GM23248 (cell line): ENCODE data around the gene ORMDL3. TPM values are rescaled to one million over a fixed set of nuclear protein-coding genes. Genes with fewer than 3 reads are reported as not detected.

Experiments
- DNase-seq: peaks from one replicate; pipeline ENCODE4 v3.0.0-alpha.2; 2015
- H2AFZ ChIP-seq: fragments of 200-600 bp; sonication (generic); 2 replicates; pipeline ENCODE4 v1.6.1; 2016; ENCODE audit warnings: antibody characterized with exemption
- H3F3A ChIP-seq: fragments of 200-600 bp; sonication (generic); 2 replicates; pipeline ENCODE4 v1.6.1; 2016; ENCODE audit warnings: mild to moderate bottlenecking, antibody characterized with exemption, mixed run types; ENCODE audit not compliant: insufficient read depth
- H3K27ac ChIP-seq: fragments of 200-600 bp; sonication (generic); 2 replicates; pipeline ENCODE4 v1.5.1; 2016; ENCODE audit warnings: mild to moderate bottlenecking
- H3K27me3 ChIP-seq: fragments of 200-600 bp; sonication (generic); replicated peaks from 2 replicates; pipeline ENCODE4 v1.6.1; 2016; ENCODE audit warnings: mild to moderate bottlenecking; ENCODE audit not compliant: insufficient read depth
- H3K36me3 ChIP-seq: fragments of 200-600 bp; sonication (generic); 2 replicates; pipeline ENCODE4 v1.6.1; 2016; ENCODE audit warnings: low read depth, mild to moderate bottlenecking
- H3K4me1 ChIP-seq: fragments of 200-600 bp; sonication (generic); 2 replicates; pipeline ENCODE4 v1.6.1; 2016; ENCODE audit warnings: mild to moderate bottlenecking; ENCODE audit not compliant: insufficient read depth
- H3K4me2 ChIP-seq: fragments of 200-600 bp; sonication (generic); one replicate; pipeline ENCODE4 v1.6.1; 2016; ENCODE audit warnings: mild to moderate bottlenecking; ENCODE audit not compliant: unreplicated experiment
- H3K4me3 ChIP-seq: fragments of 200-600 bp; sonication (generic); 2 replicates; pipeline ENCODE4 v1.5.1; 2016; ENCODE audit warnings: mild to moderate bottlenecking
- H3K79me2 ChIP-seq: fragments of 200-600 bp; sonication (generic); 2 replicates; pipeline ENCODE4 v1.6.1; 2016; ENCODE audit warnings: mild to moderate bottlenecking; ENCODE audit not compliant: insufficient read depth
- H3K9ac ChIP-seq: fragments of 200-600 bp; sonication (generic); 2 replicates; pipeline ENCODE4 v1.6.1; 2016; ENCODE audit warnings: mild to moderate bottlenecking
- H3K9me2 ChIP-seq: fragments of 200-600 bp; sonication (generic); 2 replicates; pipeline ENCODE4 v1.6.1; 2016; ENCODE audit warnings: mixed run types, mild to moderate bottlenecking, moderate library complexity; ENCODE audit not compliant: insufficient read depth
- H3K9me3 ChIP-seq: fragments of 200-600 bp; sonication (generic); one replicate; pipeline ENCODE4 v1.6.1; 2017; ENCODE audit warnings: low read depth
- H4K20me1 ChIP-seq: fragments of 200-600 bp; sonication (generic); 2 replicates; pipeline ENCODE4 v1.6.0; 2016; ENCODE audit not compliant: insufficient read depth
- EZH2 ChIP-seq: fragments of 200-600 bp; sonication (generic); IDR thresholded peaks from 2 replicates; pipeline ENCODE4 v1.6.1; 2018; ENCODE audit warnings: antibody characterized with exemption, mild to moderate bottlenecking; ENCODE audit not compliant: insufficient read depth, poor library complexity, severe bottlenecking
- EZH2phosphoT487 ChIP-seq: fragments of 200-600 bp; sonication (generic); IDR thresholded peaks from 2 replicates; pipeline ENCODE4 v1.6.1; 2018; ENCODE audit warnings: antibody characterized with exemption, moderate library complexity, mild to moderate bottlenecking, low read depth; ENCODE audit not compliant: insufficient read depth
- WGBS, 2 experiments: methylation state at CpG; one replicate each; pipeline ENCODE4 v1.1.6; 2015 to 2017; ENCODE audit warnings: low lambda C conversion rate in 2 of 2, low coverage in 1 of 2; ENCODE audit errors: missing lambda C conversion rate in 2 of 2; 5-methylcytosine and 5-hydroxymethylcytosine counted together
- in situ Hi-C: fragments of 300-500 bp; cut with MboI; formaldehyde crosslinking; loops from 2 replicates; pipeline ENCODE4 v1.15.0; 2020
- polyA plus RNA-seq: library from polyadenylated mRNA; unstranded; fragments of >200 nt; fragmentation: Nextera tagmentation; extraction: Ambion mirVana; gene quantifications from 2 replicates; pipeline ENCODE4 v1.2.1, GENCODE V29; 2016
- total RNA-seq: library from RNA; depleted of rRNA; stranded (reverse); fragments of >200 nt; shearing (Covaris generic); gene quantifications from 2 replicates; pipeline ENCODE4 v1.2.3, GENCODE V29; 2014

Gene ORMDL3
- total and polyA plus RNA-seq, 2 experiments from 2014 or later, result 12.0 to 60.4 TPM

- Histone ChIP-seq H3K9me2 (no peaks in the 10 kb centered on the region), H3K4me3 (no peak within 1 kb of the TSS), H3K27me3 (no peaks in the 10 kb centered on the region), H3F3A (no peaks in the 10 kb centered on the region), H2AFZ (no peak within 1 kb of the TSS), H3K9ac (no peak within 1 kb of the TSS), H3K4me2 (no peak within 1 kb of the TSS), H3K36me3 (no peaks in the 10 kb centered on the region), H3K27ac (no peak within 1 kb of the TSS), H3K9me3 (no peaks in the 10 kb centered on the region), H3K79me2 (no peaks in the 10 kb centered on the region), H3K4me1 (peaks cover 4% of the 10 kb centered on the region), H4K20me1 (no peaks in the 10 kb centered on the region)
- in situ Hi-C loops, result no loop called here
- TF ChIP-seq EZH2phosphoT487 (no peak), EZH2 (no peak)
- WGBS, 2 experiments, result 32 to 43% methylated on average over 4 to 6 of the region's 6 CpGs
- DNase-seq, result no peak
These were observed 35.3 kb upstream of the ORMDL3 start, which contains the start of gene GSDMA for GRCh38 chr17:39962642-39963220. Gene GSDMA, plus strand, starts transcription at chr17:39963004. Its CDS starts 2,684 bp downstream, at chr17:39965688.

- in situ Hi-C loops, result no loop called here
- 49 to 50% methylated on average over 7 to 8 of the region's 8 CpGs for WGBS, 2 experiments
- H2AFZ ChIP-seq, result no peak overlapping the region
- no peak overlapping the region for H3K4me3 ChIP-seq
- H3K4me2 ChIP-seq, result no peak overlapping the region
- H3K36me3 ChIP-seq, result no peaks in the 10 kb centered on the region
- no peaks in the 10 kb centered on the region for H3K27me3 ChIP-seq
- TF ChIP-seq EZH2phosphoT487 (no peak), EZH2 (no peak)
- peaks cover 4% of the 10 kb centered on the region for H3K4me1 ChIP-seq
- H3K27ac ChIP-seq, result no peak overlapping the region
- DNase-seq, result peak; percentile 40
- H4K20me1 ChIP-seq, result no peaks in the 10 kb centered on the region
- no peaks in the 10 kb centered on the region for H3F3A ChIP-seq
- no peaks in the 10 kb centered on the region for H3K79me2 ChIP-seq
- no peaks in the 10 kb centered on the region for H3K9me2 ChIP-seq
- no peak overlapping the region for H3K9ac ChIP-seq
- no peaks in the 10 kb centered on the region for H3K9me3 ChIP-seq
These were observed 33.2 kb upstream of the ORMDL3 start for GRCh38 chr17:39960524-39961041.

- Histone ChIP-seq H2AFZ (no peak overlapping the region), H3K4me2 (no peak overlapping the region), H3K9me3 (no peaks in the 10 kb centered on the region), H3K9ac (no peak overlapping the region), H3K4me3 (no peak overlapping the region), H3K27me3 (no peaks in the 10 kb centered on the region), H3K9me2 (no peaks in the 10 kb centered on the region), H3K4me1 (peaks cover 4% of the 10 kb centered on the region), H3K36me3 (no peaks in the 10 kb centered on the region), H3K79me2 (no peaks in the 10 kb centered on the region), H3K27ac (no peak overlapping the region), H3F3A (peaks cover 9% of the 10 kb centered on the region; the same call in 1 of the 2 replicates), H4K20me1 (no peaks in the 10 kb centered on the region)
- DNase-seq, result no peak
- TF ChIP-seq EZH2 (no peak), EZH2phosphoT487 (no peak)
- in situ Hi-C loops, result no loop called here
- 72% methylated on average over 4 of the region's 4 CpGs for WGBS, 2 experiments
These were observed 28.4 kb upstream of the ORMDL3 start for GRCh38 chr17:39955726-39956225.

GRCh38 chr17:39954876-39955275, 27.5 kb upstream of the ORMDL3 start:
- no peak overlapping the region for H2AFZ ChIP-seq
- no peaks in the 10 kb centered on the region for H3K9me2 ChIP-seq
- no peak overlapping the region for H3K9ac ChIP-seq
- no peaks in the 10 kb centered on the region for H3K79me2 ChIP-seq
- peaks cover 4% of the 10 kb centered on the region for H3K4me1 ChIP-seq
- no peaks in the 10 kb centered on the region for H4K20me1 ChIP-seq
- 65% methylated on average over 4 of the region's 4 CpGs for WGBS, 2 experiments
- DNase-seq, result no peak
- peaks cover 9% of the 10 kb centered on the region; the same call in 1 of the 2 replicates for H3F3A ChIP-seq
- H3K9me3 ChIP-seq, result no peaks in the 10 kb centered on the region
- in situ Hi-C loops, result no loop called here
- no peak overlapping the region for H3K4me3 ChIP-seq
- TF ChIP-seq EZH2 (no peak), EZH2phosphoT487 (no peak)
- no peak overlapping the region for H3K27ac ChIP-seq
- H3K36me3 ChIP-seq, result no peaks in the 10 kb centered on the region
- H3K4me2 ChIP-seq, result no peak overlapping the region
- no peaks in the 10 kb centered on the region for H3K27me3 ChIP-seq
